Mesendoderm (in vitro differentiated cells): ENCODE results near the gene ROBO3.

Experiments used
- DNase-seq: peaks from one replicate; pipeline ENCODE4 v3.0.0; 2013
- H2AK5ac ChIP-seq: 2 replicates; pipeline ENCODE4 v1.6.1; 2013; ENCODE audit warnings: low read length, inconsistent platforms
- H2BK120ac ChIP-seq: 2 replicates; pipeline ENCODE4 v1.6.1; 2013; ENCODE audit warnings: low read depth, mild to moderate bottlenecking, low read length, moderate library complexity, mixed read lengths
- H2BK15ac ChIP-seq: replicated peaks from 2 replicates; pipeline ENCODE4 v1.6.1; 2013; ENCODE audit warnings: low read depth, mild to moderate bottlenecking, moderate library complexity
- H2BK5ac ChIP-seq: 2 replicates; pipeline ENCODE4 v1.6.1; 2013; ENCODE audit warnings: low read length, inconsistent platforms
- H3K18ac ChIP-seq: 2 replicates; pipeline ENCODE4 v1.6.1; 2013; ENCODE audit warnings: mild to moderate bottlenecking, low read length, mixed read lengths
- H3K23ac ChIP-seq: one replicate; pipeline ENCODE4 v1.6.1; 2013; ENCODE audit warnings: low read length
- H3K27ac ChIP-seq: 2 replicates; pipeline ENCODE4 v1.5.1; 2013; ENCODE audit warnings: low read depth, mild to moderate bottlenecking, inconsistent platforms, low read length, moderate library complexity
- H3K27me3 ChIP-seq: 2 replicates; pipeline ENCODE4 v1.6.1; 2013; ENCODE audit warnings: low read length, control low read depth, mild to moderate bottlenecking, inconsistent platforms; ENCODE audit not compliant: insufficient read depth, poor library complexity
- H3K36me3 ChIP-seq: 2 replicates; pipeline ENCODE4 v1.6.1; 2013; ENCODE audit warnings: low read length, inconsistent platforms; ENCODE audit not compliant: control insufficient read depth, insufficient read depth
- H3K4ac ChIP-seq: one replicate; pipeline ENCODE4 v1.6.1; 2013; ENCODE audit warnings: low read depth, mild to moderate bottlenecking, low read length, moderate library complexity
- H3K4me1 ChIP-seq: 2 replicates; pipeline ENCODE4 v1.6.1; 2013; ENCODE audit warnings: low read depth, low read length, inconsistent platforms; ENCODE audit not compliant: control insufficient read depth
- H3K4me2 ChIP-seq: 2 replicates; pipeline ENCODE4 v1.6.1; 2013; ENCODE audit warnings: low read length
- H3K4me3 ChIP-seq: 2 replicates; pipeline ENCODE4 v1.5.1; 2013; ENCODE audit warnings: mild to moderate bottlenecking, low read length
- H3K56ac ChIP-seq: one replicate; pipeline ENCODE4 v1.6.1; 2013; ENCODE audit warnings: low read length
- H3K79me1 ChIP-seq: 2 replicates; pipeline ENCODE4 v1.6.1; 2013; ENCODE audit warnings: low read length, inconsistent platforms
- H3K79me2 ChIP-seq: 2 replicates; pipeline ENCODE4 v1.6.1; 2013; ENCODE audit warnings: mild to moderate bottlenecking, low read length; ENCODE audit not compliant: control insufficient read depth, insufficient read depth
- H3K9ac ChIP-seq: 2 replicates; pipeline ENCODE4 v1.6.1; 2013; ENCODE audit warnings: low read length, inconsistent platforms
- H4K5ac ChIP-seq: one replicate; pipeline ENCODE4 v1.6.1; 2013; ENCODE audit warnings: low read length
- H4K8ac ChIP-seq: one replicate; pipeline ENCODE4 v1.6.1; 2013; ENCODE audit warnings: low read depth, mild to moderate bottlenecking, control low read depth, low read length, moderate library complexity
- WGBS: extraction: QIAGEN DNeasy Blood & Tissue Kit; methylation state at CpG from one replicate; pipeline ENCODE4 v1.1.7; 2013; ENCODE audit warnings: low lambda C conversion rate, missing lambda C conversion rate; ENCODE audit not compliant: insufficient coverage; ENCODE audit errors: extremely low coverage; 5-methylcytosine and 5-hydroxymethylcytosine counted together

The ROBO3 gene

DNA sequence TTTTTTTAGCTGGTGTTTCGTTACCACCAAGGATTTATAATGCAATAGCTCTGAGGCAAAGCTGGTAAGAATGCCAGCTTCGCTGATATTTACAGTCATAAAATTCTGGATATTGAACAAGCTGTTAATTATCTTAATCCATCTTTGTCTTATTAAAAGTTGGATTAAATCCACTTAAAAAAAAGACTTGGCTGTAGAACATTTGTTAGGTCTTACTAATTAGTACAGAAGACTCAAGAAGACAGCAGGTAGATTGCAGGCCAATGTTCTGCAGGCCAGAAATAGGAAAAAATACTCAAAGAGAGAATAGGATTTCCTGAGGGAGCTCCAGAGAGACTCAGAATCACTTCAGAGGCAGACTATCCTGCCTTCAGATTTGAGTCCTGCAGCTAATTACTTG lies 24.9 kb downstream of the ROBO3 start:
- no peak overlapping the region for H4K8ac ChIP-seq
- H3K4ac ChIP-seq: no peak overlapping the region

DNA sequence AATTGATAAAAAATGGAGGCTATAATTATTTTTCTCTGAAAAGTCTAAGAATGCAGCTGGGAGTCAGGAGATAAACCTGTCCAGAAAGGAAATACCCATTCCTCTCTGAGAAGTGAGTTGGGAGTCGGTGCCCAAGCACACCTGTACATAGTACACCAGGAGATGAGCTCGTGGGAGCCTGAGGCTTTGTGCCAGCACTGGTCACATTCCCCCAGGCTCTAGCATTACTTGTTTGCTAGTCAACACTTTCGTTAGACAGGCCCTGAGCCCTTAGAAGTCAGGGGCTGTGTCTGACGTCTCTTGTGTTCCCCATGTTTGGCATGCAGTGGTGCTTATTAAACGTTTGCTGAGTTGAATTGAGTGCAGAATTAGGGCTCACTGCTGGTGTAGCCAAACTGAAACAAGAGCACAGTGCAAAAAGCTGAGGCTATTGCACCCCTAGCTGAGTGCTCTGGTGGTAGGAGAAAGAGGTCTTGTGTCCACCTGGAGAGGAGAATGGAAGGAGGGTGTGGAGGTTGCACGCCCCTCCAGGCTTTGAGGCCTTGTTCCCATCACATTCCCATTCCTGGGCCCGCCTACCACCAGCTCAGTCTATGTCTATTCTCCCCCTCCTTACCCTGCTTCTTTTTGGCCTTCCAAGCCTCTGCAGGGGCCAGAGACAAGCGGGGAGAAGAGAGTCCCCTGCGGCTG lies 25.6 kb downstream of the ROBO3 start:
- H3K27ac ChIP-seq: no peak overlapping the region
- H2BK15ac ChIP-seq: no peak overlapping the region
- H3K79me1 ChIP-seq: no peaks in the 10 kb centered on the region
- H2AK5ac ChIP-seq: no peak overlapping the region
- no peak overlapping the region for H3K18ac ChIP-seq
- no peak overlapping the region for H4K5ac ChIP-seq
- WGBS: no CpG with 5 or more reads among the region's 9 CpGs
- H3K27me3 ChIP-seq: no peaks in the 10 kb centered on the region
- H3K4me2 ChIP-seq: no peak overlapping the region
- H2BK5ac ChIP-seq: no peak overlapping the region
- H3K4ac ChIP-seq: no peak overlapping the region
- no peaks in the 10 kb centered on the region for H3K4me1 ChIP-seq
- no peak overlapping the region for H3K4me3 ChIP-seq
- H3K36me3 ChIP-seq: no peaks in the 10 kb centered on the region
- H3K56ac ChIP-seq: no peak overlapping the region
- H2BK120ac ChIP-seq: no peak overlapping the region
- H3K79me2 ChIP-seq: no peaks in the 10 kb centered on the region
- no peak overlapping the region for H3K23ac ChIP-seq
- H4K8ac ChIP-seq: no peak overlapping the region
- H3K9ac ChIP-seq: no peak overlapping the region
- no peak for DNase-seq

More for the DNA sequence above, 24.9 kb downstream of the ROBO3 start:
- Histone ChIP-seq H2BK15ac (no peak overlapping the region), H3K79me1 (no peaks in the 10 kb centered on the region), H3K27me3 (no peaks in the 10 kb centered on the region), H2BK120ac (no peak overlapping the region), H2BK5ac (no peak overlapping the region), H3K27ac (no peak overlapping the region), H2AK5ac (no peak overlapping the region), H3K23ac (no peak overlapping the region), H3K79me2 (no peaks in the 10 kb centered on the region), H3K4me1 (no peaks in the 10 kb centered on the region), H3K4me3 (no peak overlapping the region), H3K18ac (no peak overlapping the region), H3K9ac (no peak overlapping the region), H3K56ac (no peak overlapping the region), H3K36me3 (no peaks in the 10 kb centered on the region), H4K5ac (no peak overlapping the region), H3K4me2 (no peak overlapping the region)
- WGBS: no CpG with 5 or more reads among the region's 2 CpGs
- no peak for DNase-seq

DNA sequence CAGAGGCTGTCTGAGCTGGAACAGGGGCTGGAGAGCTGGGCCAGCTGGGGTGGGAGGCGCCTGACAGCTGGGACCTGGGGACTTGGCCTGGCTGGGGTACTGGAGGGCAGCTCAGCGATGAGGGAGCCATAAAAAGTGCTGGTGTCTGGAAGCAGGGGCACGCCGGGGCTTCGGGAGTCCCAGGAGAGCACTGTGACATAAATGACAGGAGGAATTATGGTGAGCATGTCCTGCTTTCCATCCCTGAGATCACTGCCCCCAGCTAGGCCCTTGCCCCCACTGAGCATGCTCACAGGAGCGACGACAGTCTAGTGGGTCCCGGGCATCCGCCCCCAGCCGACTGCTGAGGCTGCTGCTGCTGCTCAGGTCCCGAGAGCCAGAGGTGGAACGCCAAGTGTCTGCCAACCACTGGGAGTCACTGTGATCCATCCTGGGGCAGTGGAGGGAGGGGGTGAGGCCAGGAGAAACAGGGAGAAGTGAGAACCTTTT lies 26.2 kb downstream of the ROBO3 start:
- Histone ChIP-seq H3K23ac (no peak overlapping the region), H3K36me3 (no peaks in the 10 kb centered on the region), H3K4ac (no peak overlapping the region), H3K79me2 (no peaks in the 10 kb centered on the region), H2BK15ac (no peak overlapping the region), H2AK5ac (no peak overlapping the region), H3K27ac (no peak overlapping the region), H4K5ac (no peak overlapping the region), H3K18ac (no peak overlapping the region), H3K4me1 (no peaks in the 10 kb centered on the region), H3K4me2 (no peak overlapping the region), H2BK120ac (no peak overlapping the region), H3K4me3 (no peak overlapping the region), H4K8ac (no peak overlapping the region), H3K79me1 (no peaks in the 10 kb centered on the region), H3K9ac (no peak overlapping the region), H3K27me3 (no peaks in the 10 kb centered on the region), H2BK5ac (no peak overlapping the region), H3K56ac (no peak overlapping the region)
- no CpG with 5 or more reads among the region's 12 CpGs for WGBS
- peak; percentile 67 for DNase-seq

DNA sequence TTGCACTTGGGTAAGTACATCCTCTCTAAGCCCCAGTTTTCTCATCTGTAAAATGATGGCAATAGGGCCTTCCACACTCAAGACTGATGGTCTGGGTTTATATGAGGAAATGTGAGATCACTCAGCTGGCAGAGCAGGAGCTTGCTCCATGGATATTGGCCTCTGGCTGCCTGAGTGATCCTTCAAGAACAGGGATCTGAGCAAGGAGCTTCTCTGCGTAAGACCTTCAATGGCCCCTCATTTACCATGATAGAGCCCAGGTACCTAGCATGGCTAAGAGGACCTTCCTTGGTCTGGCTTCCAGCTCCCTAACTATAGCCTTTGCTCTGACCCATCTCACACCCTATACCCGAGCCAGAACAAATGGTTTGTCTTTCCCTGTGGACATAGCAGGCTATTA lies 26.9 kb downstream of the ROBO3 start:
- no CpG with 5 or more reads among the region's 2 CpGs for WGBS
- Histone ChIP-seq H4K8ac (no peak overlapping the region), H3K18ac (no peak overlapping the region), H3K79me2 (no peaks in the 10 kb centered on the region), H2AK5ac (no peak overlapping the region), H3K23ac (no peak overlapping the region), H2BK15ac (no peak overlapping the region), H3K27ac (no peak overlapping the region), H3K27me3 (no peaks in the 10 kb centered on the region), H3K79me1 (no peaks in the 10 kb centered on the region), H3K9ac (no peak overlapping the region), H3K36me3 (no peaks in the 10 kb centered on the region), H2BK5ac (no peak overlapping the region), H3K4me1 (no peaks in the 10 kb centered on the region), H4K5ac (no peak overlapping the region), H3K56ac (no peak overlapping the region), H3K4me3 (no peak overlapping the region), H2BK120ac (no peak overlapping the region), H3K4me2 (no peak overlapping the region), H3K4ac (no peak overlapping the region)
- DNase-seq: no peak

DNA sequence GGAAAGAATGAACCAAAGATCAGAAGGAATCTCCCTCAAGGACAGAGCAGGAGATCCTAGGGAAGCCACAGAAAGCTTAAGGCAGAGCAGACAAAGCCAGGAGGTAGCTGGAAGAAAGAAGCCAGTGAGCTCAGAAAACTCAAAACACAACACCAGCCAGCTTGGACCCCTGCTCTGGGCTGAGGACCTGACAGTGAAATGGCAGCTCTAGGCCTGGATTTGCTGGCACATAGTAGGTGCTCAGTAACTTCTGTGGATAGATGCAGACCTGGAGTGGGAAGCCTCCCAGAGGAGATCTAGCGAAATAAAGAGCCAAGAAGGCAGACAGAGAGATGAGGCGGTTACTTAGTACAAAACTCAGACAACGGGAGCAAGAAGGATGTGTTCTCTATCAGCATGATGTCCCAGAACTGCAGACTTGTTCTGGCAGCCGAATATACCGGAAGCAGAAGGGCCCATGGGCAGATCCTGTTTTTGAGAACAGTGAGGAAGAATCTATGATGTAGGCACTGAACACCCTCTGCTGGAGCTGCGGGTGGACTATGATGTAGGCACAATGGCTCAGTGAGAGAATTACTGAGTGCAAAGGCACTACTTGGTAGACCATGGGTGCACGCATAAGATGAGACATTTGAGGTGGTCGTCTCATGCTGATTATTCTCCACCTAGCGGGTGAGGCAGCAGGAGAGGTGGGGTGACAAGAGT lies 27.7 kb downstream of the ROBO3 start:
- no CpG with 5 or more reads among the region's 9 CpGs for WGBS
- Histone ChIP-seq H3K27me3 (no peaks in the 10 kb centered on the region), H3K4me1 (no peaks in the 10 kb centered on the region)

More for the DNA sequence above, 27.7 kb downstream of the ROBO3 start:
- DNase-seq: no peak
- Histone ChIP-seq H4K5ac (no peak overlapping the region), H3K56ac (no peak overlapping the region), H4K8ac (no peak overlapping the region), H3K36me3 (no peaks in the 10 kb centered on the region), H3K4me2 (no peak overlapping the region), H3K79me2 (no peaks in the 10 kb centered on the region), H2BK15ac (no peak overlapping the region), H3K79me1 (no peaks in the 10 kb centered on the region), H3K4me3 (no peak overlapping the region), H3K4ac (no peak overlapping the region), H3K9ac (no peak overlapping the region), H3K27ac (no peak overlapping the region), H2BK5ac (no peak overlapping the region), H3K23ac (no peak overlapping the region), H2AK5ac (no peak overlapping the region), H2BK120ac (no peak overlapping the region), H3K18ac (no peak overlapping the region)
